ENCODE results near the gene MBD4.

- TF ChIP-seq ATF7 (IDR thresholded peaks at IDR 0.05; ENCODE audit: low read depth) (no peak), POLR2A (IDR thresholded peaks at IDR 0.05; ENCODE audit: low read depth, low read length) (no peak), CTCF (IDR thresholded peaks at IDR 0.05 in 2 of 3, conservative IDR thresholded peaks at IDR 0.05 in 1 of 3; ENCODE audit: control insufficient read depth in 2 of 3, extremely low read depth in 1 of 3, insufficient read depth in 1 of 3, low read depth in 3 of 3, low read length in 3 of 3) (no peak), CEBPB (IDR thresholded peaks at IDR 0.05; ENCODE audit: borderline replicate concordance in 1 of 2, low read depth in 2 of 2, low read length in 2 of 2) (no peak), IRF3 (IDR thresholded peaks at IDR 0.05) (no peak), USF2 (IDR thresholded peaks at IDR 0.05; ENCODE audit: borderline replicate concordance, low read depth, low read length) (no peak), BHLHE40 (IDR thresholded peaks at IDR 0.05; ENCODE audit: borderline replicate concordance in 1 of 2, low read depth in 2 of 2, low read length in 1 of 2) (no peak), RAD51 (IDR thresholded peaks at IDR 0.05) (no peak), ZNF24 (IDR thresholded peaks at IDR 0.05) (no peak), ZBTB11 (CRISPR knock-in tag; IDR thresholded peaks at IDR 0.05) (no peak), STAT1 (conservative IDR thresholded peaks at IDR 0.05) (no peak), MAX (IDR thresholded peaks at IDR 0.05; ENCODE audit: low read depth, low read length) (no peak)
Measured at GRCh38 chr3:129473769-129474152, 34.0 kb upstream of the MBD4 start.

Measured in GM12878 (cell line).